GM18502 (cell line): ENCODE data around the gene ABAT.
"Not testable (repeated sequence)": the region's sequence is repeated elsewhere in the genome, so short reads cannot be mapped to it uniquely, and the experiment has no call there.

Experiments
- ATAC-seq: cut with Tn5 transposase; IDR thresholded peaks from one replicate; pipeline ENCODE4 v1.9.1; 2021; ENCODE audit warnings: mild to moderate bottlenecking; ENCODE audit not compliant: unreplicated experiment, poor library complexity

ABAT gene

DNA sequence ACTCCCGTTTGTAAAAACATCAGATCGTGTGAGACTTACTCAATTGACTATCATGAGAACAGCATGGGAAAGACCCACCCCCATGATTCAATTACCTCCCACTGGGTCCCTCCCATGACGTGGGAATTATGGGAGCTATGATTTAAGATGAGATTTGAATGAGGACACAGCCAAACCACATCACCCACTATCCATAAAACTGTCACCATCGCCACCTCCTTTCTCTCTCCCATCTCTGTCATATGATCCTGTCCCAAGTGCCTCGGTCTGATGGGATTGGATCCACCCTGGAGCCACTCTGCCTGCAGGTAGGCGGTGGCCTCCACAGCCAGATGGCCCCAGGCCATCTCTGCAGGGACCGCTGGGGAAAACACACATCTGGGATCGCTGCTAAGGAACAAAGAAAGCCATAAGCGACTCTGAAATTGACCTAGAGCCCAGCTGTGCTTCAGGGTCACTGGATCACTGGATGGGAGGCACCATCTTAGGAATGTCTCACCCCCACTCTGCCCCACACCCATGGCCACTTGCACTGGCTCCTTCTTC is 61.8 kb downstream of the ABAT start:
- ATAC-seq = no peak

DNA sequence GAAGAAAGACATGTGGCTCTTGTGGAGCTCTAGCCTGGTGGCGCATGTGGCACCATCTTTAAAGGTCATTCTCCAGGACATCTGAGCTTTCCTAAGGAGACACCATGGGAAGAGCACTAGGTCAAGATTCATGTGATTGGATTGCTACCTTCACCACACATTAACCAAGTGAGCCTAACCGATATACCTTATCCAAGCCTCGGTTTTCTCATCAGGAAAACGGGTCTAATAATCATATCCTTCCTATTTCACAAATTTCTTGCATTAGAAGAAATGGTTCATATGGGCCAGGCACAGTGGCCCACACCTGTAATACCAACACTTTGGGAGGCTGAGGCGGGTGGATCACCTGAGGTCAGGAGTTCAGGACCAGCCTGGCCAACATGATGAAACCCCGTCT is 64.7 kb downstream of the ABAT start:
- ATAC-seq = no peak

DNA sequence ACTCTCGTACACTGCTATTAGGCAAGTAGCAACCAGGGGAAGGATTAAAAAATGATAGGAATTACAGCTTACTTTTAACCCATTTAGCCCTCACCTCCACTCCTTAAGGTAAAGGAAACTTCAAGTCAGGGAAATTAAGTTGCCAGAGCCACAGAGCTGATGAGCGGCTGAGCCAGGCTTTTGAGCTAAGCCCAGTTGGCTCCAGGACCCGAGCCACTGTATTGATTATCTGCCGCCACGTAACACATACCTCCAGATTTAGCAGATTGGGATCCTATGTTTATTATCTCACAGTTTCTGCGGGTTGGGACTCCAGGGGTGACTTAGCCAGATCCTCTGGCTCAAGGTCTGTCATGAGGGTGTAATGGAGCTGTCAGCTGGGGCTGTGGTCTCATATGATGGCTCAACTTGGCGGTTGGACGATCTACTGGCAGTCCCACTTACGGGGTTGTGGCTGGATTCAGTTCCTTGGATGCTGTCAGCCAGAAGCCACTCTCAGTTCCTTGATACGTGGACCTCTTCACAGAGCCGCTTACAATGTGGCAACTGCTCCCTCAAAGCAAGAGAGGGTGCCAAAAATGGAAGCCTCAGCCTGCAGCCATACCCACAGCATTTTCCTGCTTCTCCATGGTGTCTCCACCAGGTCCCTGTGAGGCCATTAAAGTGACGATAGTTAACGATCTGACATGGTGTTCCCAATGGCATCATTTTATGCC is 65.7 kb downstream of the ABAT start:
- ATAC-seq = no peak

DNA sequence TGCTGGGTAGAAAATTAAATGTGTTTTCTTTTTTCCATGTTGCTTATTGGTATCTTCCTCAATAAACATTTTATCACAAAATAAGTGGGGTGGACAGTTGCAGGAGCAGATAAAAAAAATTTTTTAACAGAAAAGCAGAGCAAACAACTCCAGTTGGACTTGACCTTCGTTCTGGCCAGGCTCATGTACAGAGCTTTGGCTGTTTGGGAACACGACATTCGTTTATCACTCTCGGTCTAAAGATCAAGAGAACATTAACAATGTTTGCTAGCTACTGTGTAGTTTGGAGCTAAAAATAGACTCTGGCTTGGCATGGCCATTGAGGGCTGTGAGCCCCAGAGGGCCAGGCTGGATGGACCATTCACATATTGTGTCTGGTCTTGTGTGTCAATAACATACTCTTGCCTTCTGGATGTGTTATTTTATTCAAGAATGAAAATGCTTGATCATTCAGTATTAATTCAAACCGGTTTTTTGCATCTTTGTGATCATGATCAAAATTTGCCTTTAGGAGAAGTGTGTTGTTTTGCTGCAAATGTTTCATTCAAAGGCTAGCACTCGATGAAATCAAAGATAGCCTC is 66.4 kb downstream of the ABAT start:
- ATAC-seq = no peak

DNA sequence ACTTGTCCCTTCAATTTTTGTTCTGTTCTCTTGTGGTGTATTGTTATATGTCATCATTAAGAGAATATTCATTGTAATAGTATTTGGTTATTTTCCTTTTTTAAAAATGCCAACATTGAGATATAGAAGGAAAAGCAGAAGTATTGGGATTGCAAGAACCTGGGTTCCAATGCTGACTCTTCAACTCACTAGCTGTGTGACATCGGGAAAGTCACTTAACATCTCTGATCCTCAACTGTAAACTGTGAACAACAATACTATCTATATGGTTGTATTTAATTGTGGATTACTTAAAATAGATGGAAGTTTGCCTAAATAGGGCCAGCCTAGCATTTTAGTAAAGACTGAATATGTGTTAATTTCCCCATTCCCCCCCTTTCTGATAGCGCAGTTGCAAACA is 67.2 kb downstream of the ABAT start:
- ATAC-seq = no peak

DNA sequence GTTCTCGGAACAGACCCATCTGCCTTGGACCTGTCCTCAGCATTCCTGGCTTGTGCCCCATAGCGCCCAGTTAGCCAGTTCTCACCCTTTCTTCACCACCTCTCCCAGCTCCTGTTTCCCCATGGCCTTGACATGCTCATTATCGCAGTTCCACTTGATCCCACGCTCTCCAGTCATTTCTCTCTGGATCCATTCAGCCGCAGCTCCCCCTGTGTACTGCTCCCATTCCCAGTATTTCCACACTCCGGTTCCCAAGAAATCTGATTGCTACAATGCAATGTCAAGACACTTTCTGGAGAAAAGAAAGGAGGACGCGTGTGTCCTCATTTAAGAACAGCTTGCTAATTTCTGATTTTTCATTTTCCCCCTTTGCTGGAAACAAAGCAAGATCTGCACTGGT is 67.7 kb downstream of the ABAT start:
- ATAC-seq = no peak

DNA sequence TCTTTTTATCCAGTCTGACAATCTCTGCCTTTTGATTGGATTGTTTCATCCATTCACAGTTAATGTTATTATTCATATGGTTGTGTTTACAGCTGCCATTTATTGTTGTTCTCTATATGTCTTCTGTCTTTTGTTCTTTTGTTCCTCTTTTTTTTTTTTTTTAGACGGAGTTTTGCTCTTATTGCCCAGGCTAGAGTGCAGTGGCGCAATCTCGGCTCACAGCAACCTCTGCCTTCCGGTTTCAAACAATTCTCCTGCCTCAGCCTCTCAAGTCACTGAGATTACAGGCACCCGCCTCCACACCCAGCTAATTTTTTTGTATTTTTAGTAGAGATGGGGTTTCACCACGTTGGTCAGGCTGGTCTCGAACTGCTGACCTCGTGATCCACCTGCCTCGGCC is 74.5 kb downstream of the ABAT start:
- not testable (repeated sequence) for ATAC-seq

DNA sequence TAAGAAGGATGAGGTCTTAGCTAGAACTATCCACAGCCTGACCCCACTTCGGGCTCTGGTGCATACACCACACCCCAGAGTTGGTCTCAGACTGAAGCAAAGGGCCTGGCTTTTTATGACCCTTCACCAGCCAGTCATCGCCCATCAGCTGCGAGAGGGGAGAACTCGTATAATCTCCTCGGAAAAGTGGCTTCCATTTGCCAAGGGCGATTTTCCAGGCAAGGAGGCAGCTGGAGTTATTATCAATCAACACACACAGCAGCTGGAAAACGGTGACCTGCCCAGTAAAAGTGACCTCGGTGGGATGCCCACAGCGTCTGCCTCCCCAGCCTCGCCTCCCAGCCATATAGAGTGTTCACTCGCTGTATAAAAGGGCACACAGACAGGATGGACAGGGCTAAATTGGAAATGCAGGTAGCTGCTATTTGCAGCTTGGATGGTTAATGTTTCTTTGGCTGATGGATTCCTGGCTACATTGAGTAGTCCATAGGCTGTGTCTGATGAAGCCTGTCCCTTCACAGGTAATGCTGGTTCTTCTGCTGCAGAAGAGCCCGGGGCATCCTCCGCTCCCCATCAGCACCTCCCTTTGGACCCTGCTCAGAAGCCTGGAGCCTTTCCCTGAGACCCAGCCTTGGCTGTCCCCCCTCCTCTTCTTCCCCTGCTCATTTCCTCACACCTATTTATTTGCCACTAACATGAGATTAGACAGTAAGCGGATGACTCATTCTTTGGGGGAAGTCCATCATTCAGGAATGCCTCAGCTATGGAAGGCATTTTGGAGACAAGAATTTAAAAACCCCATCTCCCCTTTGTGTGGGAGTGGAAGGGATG is 77.3 kb downstream of the ABAT start:
- no peak for ATAC-seq

DNA sequence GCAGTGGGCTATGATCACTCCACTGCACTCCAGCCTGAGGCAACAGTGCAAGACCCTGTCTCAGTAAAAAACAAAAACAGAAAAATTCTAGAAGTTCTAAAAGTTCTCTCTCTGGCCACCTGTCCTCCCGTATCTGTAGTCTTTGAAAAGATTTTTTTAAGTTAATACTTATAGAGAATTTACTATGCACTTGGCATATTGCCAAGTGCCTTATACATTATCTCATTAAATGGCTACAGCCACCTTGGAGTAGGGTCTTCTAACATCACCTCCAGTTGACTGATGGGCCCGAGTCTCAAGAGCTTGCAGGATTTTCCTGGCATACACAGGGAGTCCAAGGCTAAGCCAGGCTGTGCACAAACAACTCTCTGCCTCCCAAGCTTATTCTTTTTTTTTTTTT is 78.3 kb downstream of the ABAT start:
- ATAC-seq = no peak

DNA sequence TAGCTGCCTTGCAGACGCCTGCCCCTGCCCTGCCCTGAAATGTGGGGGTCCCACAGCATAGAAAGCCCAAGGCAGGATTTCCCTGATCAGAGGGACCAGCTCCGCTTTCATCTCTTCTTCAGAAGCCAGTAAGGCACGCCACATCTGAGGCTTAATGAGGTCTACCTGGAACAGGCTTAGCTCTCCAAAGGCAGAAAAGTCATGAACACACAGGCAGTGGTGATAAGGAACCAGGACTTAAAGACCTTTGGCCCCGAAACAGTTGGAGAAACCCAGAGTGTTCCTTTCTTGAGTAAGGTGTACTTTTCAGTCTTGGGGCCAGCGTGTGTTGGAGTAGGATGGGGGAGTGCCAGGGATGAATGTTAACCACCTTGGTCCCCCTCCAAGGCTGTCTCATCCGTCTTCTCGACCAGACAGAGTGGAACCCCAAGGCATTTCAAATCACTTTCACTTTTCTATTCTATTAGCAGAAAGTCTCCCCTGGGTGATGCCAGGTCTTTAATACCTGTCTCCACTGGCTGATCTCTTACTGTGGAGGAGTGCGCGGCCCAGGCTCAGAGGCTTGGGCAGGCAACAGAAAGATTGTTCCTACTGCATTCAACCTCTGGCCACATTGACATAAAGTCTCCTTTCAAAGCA is 79.1 kb downstream of the ABAT start:
- no peak for ATAC-seq

DNA sequence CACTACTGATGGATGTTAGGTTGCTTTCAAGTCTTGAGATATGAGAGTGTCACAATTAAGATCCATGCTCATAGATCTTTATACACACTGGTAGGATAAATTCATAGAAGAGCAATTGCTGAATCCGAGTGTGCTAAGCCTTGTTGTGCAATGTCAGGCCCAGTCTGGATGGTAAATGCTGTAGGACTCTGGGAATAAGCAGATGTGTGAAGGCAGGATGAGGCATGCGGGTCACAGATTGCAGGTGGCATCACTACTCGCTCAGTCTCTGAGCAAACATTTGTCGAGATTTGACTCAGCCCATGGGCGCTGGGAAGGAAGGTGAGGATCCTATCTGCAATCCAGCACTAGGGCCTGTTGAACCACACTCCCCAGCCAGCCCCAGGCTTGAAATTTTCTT is 82.3 kb downstream of the ABAT start:
- ATAC-seq = no peak

DNA sequence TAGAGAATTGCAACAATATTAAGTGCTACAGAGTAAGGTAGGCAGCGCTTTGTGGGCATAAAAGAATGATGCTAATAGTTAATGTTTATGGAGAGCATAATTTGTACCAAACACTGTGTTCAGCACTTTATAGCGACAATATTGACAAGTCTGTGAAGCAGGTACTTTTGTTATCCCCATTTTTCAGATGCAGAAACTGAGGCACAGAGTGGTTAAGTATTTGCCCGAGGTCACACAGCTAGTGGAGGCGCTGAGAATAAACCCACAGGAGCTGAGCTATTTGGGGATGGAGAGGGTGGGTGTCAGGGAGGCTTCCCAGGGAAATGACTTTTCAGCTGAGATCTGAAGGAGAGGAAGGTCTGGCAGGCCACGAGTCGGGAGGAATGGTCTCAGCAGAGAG is 83.6 kb downstream of the ABAT start:
- no peak for ATAC-seq

DNA sequence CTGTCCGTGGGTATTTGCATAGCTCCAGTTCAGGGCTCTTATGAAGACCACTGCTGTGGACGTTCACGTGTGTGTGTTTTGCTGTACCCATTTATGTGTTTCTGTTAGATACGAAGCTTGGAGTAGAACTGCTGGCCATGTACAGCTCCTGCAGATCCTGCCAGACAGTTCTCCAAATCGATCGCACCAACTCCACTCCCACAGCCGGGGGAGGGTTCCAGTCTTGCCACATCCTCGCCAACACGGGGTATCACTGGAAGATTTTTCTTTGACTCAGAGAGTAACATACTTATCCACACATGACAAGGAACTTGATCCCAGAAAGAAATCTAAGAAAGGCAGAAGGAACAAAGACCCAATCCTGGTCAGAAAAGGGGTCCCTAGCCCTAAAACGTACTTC is 85.6 kb downstream of the ABAT start:
- ATAC-seq = no peak

DNA sequence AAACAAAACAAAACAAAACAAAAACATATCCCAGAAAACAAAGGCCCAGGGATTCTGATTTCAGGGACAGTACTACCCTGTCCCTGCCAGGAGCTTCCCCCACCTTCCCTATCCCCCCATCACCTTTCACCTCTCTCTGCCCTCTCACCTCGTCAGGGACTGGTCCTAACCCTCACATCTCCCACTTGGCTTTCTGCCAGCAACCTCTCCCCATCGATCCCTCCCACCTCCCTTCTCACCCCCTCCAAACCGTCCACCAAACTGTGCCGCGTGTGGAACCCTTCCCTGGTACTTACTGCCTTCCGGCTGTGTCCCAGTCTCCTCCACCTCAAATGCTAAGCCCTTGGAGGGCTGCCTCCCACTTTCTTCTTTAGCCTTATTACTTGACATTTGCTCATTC is 86.7 kb downstream of the ABAT start:
- ATAC-seq = no peak

DNA sequence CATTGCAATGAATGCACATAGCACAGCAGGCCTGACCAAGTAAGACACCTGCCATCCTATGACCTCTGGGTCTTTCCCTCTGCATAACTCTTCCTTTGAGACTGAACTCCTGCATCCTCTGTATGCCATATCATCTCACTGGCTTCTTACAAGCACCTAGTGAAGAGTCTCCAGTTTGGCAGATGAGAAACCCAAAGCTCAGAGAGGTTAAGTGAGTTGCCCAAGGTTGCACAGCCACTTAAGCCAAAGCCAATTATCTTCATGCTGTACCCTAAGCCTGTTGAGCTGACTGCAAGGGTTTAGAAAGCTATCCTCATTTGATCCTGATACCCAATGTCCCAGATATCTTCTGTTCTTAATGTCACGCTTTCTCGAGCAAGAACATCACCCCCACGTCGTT is 87.8 kb downstream of the ABAT start:
- ATAC-seq = no peak

DNA sequence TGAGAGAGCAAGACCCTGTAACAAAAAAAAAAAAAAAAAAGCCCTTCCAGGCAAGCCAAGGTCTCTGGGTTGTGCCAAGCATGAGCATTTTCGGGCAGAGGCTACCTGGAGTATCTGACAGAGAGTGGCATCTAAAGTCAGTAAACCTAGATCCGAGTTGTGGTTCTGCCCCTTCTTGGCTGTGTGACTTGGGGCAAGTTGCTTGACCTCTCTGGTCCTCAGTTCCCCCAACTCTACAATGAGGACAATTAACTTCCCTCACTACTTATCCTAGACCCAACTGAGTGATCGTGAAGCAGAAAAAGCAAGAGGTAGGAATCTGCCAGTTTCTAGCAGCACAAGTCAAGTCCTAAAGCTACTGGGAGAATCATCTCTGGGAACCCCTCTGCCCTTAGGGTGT is 88.7 kb downstream of the ABAT start:
- ATAC-seq = no peak

DNA sequence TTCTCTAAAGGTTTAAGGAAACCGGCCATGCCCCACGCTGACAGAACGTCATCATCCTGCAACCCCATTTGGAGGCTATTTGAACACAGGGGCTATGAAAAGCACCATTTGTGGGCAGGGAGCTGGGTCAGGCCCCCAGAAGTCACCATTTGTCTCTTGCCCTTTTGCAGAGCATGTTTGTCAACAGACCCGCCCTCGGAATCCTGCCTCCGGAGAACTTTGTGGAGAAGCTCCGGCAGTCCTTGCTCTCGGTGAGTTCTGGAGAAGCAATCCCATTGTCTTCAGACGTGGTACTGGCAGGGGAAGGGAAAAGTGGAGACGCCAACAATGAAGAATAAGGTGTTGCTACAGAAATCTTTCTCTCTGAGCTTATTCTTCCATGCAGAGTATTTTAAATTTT is 89.5 kb downstream of the ABAT start:
- no peak for ATAC-seq

DNA sequence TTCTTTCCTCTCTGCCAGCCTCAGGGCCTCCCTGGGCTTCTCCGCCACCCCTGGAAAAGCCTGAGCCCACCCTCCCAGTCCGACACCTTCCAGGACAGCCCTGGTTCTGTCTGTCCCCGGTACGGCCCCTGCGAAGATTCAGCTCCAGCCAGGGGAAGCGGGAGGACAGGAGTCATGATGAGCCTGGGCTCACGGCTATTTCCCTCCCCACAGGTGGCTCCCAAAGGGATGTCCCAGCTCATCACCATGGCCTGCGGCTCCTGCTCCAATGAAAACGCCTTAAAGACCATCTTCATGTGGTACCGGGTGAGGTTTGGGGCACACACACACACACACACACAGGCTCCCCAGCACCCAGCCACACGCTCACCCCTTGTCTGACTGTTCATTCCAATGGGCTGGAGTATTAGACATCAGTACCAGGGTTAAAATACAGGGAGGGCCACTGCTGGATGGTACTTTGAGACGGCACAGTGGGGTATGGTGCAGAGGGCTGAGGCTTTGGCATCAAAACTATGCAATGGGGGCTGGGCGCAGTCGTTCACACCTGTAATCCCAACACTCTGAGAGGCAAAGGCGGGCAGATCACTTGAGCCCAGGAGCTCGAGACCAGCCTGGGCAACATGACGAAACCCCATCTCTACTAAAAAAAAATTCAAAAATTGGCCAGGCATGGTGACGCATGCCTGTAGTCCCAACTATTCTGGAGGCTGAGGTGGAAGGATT is 90.3 kb downstream of the ABAT start:
- ATAC-seq = no peak

DNA sequence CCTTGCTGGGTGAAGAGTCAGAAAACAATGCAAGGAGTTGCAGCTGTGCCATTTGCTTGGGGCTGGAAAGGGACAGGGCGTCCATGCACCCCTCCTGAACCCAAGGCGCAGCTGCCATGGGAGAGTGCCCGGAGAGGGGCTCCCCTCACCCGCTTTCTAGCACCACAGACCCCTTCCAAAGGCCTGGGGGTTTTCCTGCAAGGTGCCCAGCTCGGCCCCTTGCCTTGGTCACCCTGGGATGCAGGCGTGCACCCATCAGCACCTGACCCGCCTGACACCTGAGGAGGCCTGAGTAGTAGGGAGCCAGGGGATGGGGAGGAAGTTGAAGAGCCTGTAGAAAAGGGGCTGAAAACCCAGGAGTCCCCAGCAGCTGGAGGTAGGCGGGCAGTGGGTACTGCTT is 92.8 kb downstream of the ABAT start:
- ATAC-seq = no peak

DNA sequence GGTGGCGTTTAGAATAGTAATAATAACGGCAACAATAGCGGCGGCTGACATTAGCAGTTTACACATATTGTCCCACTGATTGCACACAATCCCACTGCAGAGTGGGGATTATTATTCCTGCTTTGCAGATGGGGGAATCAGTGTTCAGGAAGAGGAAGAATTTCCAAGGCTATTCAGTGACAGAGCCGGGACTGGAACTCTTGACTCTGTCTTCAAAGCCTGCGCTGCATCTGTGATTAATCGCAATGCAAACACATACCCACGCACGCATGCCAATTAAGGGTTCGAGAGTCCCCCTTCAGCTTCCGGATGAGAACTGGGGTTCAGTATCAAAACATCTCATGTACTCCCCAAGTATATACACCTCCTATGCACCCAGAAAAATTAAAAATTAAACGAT is 93.9 kb downstream of the ABAT start:
- ATAC-seq = no peak
